Stimulated activated CD4-positive, alpha-beta T cell treated with anti-CD3 and anti-CD28 coated beads, Interleukin-12 subunit alpha, Interleukin-12 subunit beta, amount 100 ng/mL, for 4 hours (primary cell): Measurements from ENCODE around the gene EAF1.
"Not testable (repeated sequence)": the region's sequence is repeated elsewhere in the genome, so short reads cannot be mapped to it uniquely, and the experiment has no call there.

ENCODE experiments used
- DNase-seq: peaks from one replicate; pipeline ENCODE4 v3.0.0-alpha.2; 2020

The EAF1 gene

DNA sequence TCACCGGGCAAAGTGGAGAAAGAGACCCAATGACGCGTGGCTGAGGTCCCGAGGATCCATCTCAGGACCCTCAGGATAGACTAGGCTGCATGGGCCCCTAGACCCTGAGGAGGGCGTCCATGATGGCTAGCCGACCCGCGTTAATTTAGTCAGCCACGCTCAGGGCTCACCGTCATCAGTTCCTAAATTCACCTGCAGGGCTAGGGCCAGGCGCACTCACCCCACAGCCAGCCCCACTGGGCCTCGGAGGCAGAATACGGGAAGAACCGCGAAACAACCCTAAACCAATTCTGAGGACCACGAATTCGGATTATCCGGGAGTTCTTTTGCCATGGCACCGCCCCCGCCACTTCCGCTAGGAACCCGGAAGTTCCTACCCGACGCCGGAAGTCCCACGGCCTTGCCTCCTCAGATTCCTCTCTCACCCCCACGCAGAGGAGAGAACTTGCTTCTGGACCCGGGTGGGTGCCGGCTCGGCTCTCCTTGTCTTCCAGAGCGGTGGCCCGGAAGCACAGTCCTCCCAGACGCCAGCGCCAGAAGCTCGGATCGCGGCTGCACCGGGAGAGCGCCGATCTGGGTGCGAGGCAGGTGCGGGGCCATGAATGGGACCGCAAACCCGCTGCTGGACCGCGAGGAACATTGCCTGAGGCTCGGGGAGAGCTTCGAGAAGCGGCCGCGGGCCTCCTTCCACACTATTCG is at the start of gene EAF1, which contains the start of gene METTL6:
Gene EAF1 (plus strand): TSS at position 417 of the 699 bp plus-strand sequence. CDS start 182 bp downstream, at position 599.
Gene METTL6 (minus strand): TSS at position 363 of the 699 bp plus-strand sequence. CDS start 1,033 bp downstream, outside the sequence.
- peak; percentile 84 for DNase-seq

DNA sequence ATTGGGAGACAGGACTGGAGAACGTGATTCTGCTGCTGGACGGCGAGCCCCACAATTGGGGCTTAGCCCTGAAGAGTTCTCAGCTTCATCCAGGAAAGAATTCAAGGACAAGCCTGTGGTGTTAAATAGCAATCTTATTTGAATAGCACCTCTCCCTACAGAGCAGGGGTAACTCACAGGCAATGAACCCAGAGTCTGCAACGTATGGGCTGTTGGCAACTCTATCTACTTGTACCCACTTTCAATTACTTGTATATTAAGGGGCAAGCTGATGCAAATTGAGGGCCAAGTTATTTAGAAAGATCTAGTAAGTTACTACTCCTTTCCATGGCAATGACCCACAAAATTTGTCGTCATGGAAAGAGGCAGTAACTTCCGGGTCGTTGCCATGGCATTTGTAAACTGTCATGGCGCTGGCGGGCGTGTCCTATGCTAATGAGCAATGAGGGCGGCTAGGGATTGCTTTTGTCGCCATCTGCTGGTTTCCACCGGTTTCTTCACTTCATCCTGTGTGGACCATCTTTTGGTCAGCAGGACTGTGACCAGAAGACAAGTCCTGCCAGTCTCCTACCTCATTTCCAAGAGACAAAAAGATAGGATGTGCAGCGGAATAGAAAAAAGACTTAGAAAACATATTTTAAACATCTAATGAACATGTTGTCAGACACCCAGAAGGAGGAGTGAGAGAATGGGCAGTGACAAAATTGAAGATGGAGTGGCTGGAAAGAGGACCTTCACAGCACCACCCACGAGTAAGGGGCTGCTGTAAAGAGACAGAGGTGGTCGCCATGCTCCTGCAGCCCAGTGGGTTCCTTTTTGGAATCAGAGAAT is 49.2 kb upstream of the EAF1 start:
- DNase-seq: peak; percentile 84

DNA sequence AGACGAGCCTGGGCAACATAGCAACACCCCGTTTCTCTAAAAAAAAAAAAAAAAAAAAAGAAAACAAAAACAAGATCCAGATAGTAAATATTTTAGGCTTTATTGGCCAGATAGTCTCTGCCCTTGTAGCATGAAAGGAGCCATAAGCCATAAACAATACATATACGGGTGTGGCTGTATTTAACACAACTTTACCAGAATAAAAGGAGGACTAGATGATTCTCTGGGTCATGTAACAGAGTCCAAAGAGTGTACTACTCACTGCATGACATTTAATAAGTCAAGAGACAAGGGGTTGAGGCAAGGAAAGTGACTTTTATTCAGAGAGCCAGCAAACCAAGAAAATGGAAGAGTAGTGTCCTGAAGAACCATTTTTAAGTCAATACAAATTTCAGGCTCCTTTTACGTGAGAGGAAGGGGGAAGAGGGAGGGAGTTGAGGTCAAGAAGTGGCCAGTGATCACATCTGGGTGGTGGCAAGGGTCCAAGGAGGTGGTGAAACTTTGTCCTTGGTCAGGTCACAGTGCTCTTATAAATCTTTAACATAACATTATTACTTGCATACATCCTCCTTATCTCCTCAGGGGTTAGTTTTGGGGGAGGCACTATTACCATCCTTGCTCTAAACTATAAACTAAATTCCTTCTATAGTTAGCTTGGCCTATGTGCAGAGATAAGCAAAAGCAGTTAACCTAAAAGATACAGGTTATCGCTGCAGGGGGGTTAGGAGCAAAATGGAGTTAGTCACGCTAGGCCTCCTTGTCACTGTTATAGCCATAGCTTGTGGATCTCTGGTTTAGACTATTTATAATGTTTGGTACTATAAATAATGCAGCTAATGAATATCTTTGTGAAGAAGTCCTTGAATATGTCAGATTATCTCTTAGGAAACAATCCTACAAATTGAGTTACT is 46.2 kb upstream of the EAF1 start:
- no peak for DNase-seq

DNA sequence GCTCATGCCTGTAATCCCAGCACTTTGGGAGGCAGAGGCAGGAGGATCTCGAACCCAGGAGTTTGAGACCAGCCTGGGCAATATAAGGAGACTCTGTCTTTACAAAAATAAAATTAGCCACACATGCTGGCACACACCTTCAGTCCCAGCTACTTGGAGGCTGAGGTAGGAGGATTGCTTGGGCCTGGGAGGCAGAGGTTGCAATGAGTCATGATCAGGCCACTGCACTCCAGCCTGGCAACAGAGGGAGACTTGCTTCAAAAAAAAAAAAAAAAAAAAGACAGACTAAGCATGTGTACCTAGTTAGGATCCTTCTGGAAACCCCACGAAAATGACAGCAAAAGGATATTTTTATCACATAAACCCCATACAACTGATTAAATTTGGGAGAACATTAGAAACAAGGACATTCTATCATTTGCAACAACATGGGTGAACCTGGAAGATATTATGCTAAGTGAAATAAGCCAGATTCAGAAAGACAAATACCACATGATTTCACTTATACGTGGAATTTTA is 44.9 kb upstream of the EAF1 start:
- DNase-seq: no peak

DNA sequence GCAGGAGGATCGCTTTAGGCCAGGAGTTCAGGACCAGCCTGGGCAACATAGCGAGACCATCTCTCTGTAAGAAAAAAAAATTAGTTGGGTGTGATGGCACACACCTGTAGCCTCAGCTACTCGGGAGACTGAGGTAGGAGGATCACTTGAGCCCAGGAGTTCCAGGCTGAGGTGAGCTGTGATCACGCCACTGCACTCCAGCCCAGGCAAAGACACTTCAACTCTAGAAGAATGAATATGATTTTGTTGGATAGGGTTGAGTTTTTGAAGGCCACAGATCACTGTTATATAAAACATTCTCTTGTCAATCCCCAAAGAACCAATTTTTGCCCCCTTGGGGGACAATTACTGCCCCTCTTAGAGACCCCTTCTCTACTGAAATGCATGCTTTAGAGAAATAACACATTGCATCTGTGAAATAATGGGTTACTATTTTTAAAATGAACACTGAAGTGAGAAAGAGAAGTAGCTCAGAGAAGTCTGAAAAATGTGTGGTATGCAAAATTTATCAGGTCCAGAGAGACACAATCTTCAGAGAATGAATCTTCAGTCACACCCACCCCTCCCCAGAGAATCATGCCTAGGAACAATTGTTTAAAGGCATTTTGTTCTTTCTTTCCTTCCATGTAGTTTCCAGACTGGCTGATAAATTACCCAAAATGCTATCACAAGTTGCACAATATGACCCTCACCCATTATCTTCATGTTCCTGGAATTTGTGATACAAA is 42.7 kb upstream of the EAF1 start:
- no peak for DNase-seq

DNA sequence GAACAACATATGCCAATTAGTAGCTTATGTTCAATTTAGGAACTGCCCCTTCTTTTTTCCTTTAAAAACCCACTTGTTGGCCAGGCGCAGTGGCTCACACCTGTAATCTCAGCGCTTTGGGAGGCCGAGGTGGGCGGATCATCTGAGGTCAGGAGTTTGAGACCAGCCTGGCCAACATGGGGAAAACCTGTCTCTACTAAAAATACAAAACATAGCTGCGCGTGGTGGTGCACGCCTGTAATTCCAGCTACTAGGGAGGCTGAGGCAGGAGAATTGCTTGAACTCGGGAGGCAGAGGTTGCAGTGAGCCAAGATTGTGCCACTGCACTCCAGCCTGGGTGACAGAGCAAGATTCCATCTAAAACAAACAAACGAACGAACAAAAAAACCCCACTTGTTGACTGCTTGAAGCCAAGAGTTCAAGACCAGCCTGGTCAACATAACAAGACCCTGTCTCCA is 42.1 kb upstream of the EAF1 start:
- DNase-seq: not testable (repeated sequence)

DNA sequence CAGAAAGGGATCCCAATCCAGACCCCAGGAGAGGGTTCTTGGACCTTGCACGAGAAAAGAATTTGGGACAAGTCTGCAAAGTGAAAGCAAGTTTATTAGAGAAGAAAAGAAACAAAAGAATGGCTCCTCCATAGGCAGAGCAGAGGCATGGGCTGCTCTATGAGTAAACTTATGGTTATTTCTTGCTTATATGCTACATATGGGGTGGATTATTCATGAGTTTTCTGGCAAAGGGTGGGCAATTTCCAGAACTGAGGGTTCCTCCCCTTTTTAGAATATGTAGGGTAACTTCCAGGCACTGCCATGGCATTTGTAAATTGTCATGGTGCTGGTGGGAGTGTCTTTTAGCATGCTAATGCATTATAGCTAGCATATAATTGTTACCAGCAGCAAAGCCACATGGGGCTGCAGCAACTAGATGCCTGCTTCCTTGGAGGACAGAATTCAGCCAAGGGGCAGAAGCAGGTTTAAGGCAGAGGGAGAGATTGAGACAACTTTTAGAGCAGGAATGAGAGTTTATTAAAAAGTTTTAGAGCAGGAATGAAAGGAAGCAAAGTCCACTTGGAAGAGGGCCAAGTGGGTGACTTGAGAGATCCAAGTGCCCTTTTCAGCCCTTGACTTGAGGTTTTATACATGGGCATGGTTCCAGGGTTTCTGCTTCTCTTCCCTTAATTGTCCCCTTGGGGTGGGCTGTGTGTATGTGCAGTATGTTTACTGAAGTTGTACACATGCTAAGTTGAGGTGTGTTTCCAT is 41.3 kb upstream of the EAF1 start:
- no peak for DNase-seq

DNA sequence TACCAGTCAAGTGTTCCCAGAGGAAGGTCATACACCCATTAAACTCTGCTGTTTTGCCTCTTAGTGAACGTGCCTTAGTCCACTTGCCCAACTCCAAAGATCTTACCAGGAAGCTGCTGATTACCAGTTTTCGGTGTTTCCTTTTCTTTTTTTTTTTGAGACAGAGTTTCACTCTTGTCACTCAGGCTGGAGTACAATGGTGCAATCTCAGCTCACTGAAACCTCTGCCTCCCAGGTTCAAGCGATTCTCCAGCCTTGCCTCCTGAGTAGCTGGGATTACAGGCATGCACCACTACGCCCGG is 40.8 kb upstream of the EAF1 start:
- DNase-seq: not testable (repeated sequence)

DNA sequence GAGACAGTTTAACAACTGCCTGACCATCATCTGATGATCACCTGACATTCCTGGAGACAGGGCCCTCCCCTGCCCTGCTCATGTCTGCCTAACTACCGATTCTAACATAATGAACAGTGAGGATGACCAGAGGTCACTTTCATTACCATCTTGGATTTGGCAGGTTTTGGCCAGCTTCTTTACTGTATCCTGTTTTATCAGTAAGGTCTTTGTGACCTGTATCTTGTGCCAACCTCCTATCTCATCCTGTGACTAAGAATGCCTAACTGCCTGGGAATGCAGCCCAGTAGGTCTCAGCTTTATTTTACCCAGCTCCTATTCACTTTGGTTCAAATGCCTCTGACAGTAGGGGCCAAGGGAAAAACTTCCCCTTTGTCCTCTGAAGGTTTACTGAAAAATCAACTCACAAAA is 40.2 kb upstream of the EAF1 start:
- no peak for DNase-seq

DNA sequence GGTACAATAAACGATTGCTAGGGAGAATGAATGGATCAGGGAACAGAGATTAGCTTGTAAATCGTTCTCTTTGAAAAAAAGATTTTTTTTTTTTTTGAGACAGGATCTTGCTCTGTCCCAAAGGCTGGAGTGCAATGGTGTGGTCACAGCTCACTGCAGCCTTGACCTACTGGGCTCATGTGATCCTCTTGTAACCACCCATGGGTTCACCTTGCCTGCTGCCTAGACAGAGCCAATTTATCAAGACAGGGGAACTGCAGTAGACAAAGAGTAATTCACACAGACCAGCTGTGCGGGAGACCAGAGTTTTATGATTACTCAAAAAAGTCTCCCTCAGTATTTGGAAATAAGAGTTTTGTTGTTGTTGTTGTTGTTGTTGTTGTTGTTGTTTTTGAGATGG is 39.7 kb upstream of the EAF1 start:
- DNase-seq: no peak

DNA sequence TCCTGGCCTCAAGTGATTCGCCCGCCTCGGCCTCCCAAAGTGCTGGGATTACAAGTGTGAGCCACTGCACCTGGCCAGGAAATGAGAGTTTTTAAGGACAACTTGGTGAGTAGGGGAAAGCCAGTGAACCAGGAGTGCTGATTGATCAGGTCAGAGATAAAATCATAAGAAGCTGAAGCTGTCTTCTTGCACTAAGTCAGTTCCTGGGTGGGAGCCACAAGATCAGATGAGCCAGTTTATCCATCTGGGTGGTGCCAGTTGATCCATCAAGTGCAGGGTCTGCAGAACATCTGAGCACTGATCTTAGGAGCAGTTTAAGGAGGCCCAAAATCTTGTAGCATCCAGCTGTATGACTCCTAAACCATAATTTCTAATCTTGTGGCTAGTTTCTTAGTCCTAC is 39.1 kb upstream of the EAF1 start:
- not testable (repeated sequence) for DNase-seq

DNA sequence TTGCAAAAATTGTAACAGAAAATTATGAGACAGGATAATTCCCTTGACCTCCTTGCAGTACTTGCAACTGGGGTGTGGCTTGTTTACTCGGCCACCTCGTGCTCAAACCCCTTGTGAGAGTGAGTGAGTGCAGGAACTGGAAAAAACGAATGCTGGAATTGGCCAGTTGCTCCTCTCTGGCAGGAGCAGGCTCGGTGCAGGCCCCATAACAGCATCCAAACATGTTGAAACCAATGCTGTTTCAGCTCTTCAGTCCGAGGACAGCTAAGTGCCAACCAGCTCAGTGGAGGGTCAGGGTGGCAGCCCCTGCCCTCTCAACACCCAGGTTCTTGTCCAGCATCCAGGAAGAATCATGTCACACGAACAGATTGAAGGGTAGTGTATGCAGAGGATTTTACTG is 36.9 kb upstream of the EAF1 start:
- no peak for DNase-seq

DNA sequence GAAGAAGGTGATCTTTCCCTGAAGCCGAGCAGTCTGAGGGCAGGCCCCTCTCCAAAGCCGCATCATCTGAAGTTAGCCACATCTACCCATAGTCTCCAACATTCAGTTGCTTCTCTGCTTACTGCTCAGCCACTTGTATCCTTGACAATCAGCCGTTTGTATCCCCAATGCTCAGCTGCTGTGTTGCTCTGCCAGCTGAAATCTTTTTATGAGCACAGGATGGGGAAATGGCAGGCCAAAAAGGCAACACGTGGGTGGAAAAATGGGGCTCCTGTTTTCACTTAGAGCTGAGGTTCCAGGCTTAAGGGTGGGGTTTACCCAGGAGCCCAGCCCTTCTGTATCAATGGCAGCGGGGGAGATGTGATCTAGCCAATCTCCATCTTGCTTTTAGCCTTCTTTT is 36.4 kb upstream of the EAF1 start:
- DNase-seq: no peak

DNA sequence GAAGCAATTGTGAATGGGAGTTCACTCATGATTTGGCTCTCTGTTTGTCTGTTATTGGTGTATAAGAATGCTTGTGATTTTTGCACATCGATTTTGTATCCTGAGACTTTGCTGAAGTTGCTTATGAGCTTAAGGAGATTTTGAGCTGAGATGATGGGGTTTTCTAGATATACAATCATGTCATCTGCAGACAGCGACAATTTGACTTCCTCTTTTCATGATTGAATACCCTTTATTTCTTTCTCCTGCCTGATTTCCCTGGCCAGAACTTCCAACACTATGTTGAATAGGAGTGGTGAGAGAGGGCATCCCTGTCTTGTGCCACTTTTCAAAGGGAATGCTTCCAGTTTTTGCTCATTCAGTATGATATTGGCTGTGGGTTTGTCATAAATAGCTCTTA is 34.1 kb upstream of the EAF1 start:
- not testable (repeated sequence) for DNase-seq

DNA sequence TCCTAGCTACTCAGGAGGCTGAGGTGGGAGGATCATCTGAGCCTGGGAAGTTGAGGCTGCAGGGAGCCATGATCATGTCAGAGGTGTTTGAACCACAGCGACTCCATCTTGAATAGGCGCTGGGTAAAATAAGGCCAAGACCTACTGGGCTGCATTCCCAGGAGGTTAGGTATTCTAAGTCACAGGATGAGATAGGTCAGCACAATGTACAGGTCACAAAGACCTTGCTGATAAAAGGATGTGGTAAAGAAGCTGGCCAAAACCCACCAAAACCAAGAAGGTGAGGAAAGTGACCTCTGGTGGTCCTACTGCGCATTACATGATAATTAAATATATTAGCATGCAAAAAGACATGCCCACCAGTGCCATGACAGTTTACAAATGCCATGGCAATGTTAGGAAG is 28.7 kb upstream of the EAF1 start:
- not testable (repeated sequence) for DNase-seq

DNA sequence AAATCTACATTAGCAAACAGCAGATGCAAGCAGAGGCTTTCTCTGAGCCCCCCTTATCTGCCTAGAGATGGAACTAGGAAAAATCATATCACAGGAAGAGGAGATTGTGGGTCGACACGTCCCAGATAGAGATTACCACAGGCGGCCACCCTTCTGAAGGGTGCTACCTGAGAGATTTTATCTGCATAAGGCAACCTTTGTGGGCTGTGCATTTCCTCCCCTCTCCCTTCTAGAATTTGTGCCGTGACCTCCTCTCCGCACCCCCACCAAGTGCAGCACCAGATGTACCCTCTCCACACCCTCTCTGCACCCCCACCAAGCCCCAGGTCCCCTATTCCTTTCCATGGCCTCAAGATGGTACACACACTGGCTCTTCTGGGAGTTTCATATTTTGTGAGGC is 27.4 kb upstream of the EAF1 start:
- DNase-seq: no peak

DNA sequence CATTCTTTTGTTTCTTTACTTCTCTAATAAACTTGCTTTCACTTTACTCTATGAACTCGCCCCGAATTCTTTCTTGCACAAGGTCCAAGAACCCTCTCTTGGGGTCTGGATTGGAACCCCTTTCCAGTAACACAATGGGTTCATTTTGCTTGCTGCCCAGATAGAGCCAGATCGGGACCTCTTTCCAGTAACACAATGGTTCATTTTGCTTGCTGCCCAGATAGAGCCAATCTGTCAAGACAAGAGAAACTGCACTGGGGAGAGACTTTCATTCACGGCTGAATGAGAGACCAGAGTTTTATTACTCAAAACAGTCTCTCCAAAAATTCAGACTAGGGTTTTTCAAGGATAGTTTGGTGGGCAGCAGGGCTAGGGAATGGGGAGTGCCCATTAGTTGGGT is 25.5 kb upstream of the EAF1 start:
- DNase-seq: no peak

DNA sequence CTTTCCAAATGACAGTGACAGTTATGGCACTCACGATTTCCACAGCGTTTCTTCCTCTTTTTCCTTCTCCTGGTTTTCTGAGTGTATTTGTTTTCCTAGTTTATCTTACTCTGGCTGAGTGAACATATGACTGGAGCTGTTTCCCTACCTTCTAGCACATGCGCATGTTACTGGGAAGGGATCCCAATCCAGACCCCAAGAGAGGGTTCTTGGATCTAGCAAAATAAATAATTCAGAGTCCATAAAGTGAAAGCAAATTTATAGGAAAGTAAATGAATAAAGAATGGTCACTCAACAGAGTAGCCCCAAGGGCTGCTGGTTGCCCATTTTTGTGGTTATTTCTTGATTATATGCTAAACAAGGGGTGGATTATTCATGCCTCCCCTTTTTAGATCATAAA is 23.9 kb upstream of the EAF1 start:
- no peak for DNase-seq

DNA sequence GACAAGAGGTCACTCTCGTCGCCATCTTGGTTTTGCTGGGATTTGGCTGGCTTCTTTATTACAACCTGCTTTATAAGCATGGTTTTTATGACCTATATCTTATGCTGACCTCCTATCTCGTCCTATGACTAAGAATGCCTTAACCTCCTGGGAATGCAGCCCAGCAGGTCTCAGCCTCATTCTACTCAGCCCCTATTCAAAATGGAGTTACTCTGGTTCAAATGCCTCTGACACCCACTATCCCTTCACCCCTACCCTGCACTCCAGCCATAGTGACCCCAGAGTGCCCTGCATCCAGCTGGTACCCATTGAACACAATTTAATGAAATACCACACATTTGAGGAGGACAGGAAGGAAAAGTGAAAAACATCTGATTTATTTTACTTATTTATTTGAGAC is 23.4 kb upstream of the EAF1 start:
- DNase-seq: no peak

DNA sequence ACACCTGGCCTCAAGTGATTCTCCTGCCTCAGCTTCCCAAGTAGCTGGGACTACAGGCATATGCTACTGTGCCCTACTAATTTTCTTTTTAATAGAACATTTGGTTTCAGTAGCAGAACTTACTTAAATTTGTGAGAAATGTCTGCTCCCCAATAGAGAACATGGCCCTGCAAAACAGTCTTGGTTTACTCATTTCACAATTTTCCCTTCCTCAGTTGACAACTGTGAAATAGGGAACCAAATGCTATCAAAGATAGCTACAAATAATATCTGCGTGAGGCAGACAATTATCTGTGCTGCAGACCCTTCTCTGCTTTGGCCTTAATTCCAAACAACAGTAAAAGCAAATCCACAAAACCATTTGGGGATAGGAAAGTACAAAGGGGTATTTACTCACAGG is 22.6 kb upstream of the EAF1 start:
- no peak for DNase-seq

DNA sequence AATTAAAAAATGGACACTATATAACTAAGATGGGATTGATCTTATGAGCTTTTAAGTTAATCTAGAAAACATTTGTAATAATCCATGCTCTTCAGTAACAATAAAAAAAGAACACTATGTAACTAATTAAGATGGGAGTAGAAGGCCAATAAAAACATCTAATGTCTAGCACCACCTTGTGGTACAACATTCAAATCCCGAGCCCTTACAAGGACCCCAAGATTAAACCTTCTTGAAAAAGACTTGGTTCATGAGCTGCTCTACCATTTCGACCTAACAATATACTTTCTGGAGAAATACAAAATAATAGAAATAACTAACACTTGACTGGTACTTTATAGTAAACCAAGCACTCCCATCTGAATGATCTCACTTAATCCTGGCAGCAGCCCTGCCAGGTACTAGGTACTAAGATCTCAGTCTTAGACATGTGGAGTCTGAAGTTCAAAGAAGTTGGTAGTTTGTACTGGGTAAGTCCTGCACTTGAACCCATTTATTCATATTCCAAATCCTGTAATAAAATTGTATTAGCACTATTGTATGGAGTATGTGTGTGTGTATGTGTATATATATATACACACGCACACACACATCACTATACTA is 21.8 kb upstream of the EAF1 start:
- no peak for DNase-seq
